Measurements from ENCODE around the gene SPATA25.
"Not testable (repeated sequence)": the region's sequence is repeated elsewhere in the genome, so short reads cannot be mapped to it uniquely, and the experiment has no call there.

SPATA25 gene

DNA sequence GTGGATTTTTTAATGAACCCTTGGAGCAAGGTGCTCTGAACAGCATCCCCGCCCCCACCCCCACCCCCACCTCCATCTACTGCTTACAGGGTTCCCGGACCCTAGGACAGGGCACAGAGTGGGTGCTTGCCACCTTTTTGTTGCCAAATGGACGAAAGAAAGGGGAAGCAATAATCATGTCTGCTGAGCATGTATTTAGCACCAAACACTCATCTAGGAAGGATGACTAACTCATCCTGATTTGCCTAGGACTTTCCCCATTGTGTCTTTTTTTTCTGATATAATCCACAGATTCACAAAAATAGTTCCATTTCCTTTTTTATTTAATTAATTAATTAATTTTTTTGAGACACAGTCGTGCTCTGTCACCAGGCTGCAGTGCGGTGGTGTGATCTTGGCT, 25.7 kb upstream of the SPATA25 start:
- DNase-seq, result no peak

GRCh38 chr20:45912344-45912682, 24.9 kb upstream of the SPATA25 start:
- DNase-seq, result no peak

DNA sequence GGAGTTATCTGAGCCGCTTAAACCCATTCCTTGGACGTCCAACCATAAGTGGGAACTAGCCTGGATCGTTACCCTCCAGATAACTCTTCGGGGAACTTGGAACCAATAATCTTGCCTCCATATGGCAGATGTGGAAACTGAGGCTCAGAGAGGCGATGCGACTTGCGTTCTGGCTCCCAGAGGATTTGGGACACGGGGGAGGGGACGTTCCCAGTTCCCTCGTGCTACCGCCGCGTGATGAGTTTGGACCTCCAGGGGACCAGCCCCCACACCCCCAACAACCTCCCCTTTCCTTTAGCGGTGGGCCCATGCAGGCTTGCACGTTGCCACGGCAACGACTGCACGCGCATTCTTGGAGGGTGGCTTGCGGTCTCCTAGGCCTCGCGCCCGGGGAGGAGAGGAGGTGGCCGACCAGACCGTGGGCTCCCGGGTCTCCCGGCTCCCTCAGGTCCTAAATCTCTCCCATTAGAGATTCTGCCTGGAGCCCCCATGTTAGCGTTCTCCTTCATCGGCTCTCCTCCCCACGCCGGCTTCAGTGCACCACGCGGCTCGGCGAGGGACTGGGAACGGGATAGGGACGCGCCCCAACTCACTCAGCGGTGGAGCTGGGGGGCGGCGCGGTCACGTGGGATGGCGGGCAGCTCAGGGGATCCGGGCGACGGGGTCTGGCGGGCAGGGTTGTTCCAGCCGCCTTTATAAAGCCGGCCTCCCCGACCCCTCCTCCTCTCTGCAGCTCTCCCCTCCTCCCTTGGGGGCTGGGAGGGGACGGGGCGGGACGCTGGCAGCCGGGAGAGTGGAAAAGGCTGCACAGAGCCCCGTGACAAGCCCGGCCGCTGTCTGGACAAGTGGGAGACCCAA, 24.3 kb upstream of the SPATA25 start, which contains the start of gene PLTP:
PLTP (minus strand) TSS at position 670 of the 858 bp plus-strand sequence. CDS start 703 bp downstream, outside the sequence.
- DNase-seq, result peak; percentile 46 to 47

DNA sequence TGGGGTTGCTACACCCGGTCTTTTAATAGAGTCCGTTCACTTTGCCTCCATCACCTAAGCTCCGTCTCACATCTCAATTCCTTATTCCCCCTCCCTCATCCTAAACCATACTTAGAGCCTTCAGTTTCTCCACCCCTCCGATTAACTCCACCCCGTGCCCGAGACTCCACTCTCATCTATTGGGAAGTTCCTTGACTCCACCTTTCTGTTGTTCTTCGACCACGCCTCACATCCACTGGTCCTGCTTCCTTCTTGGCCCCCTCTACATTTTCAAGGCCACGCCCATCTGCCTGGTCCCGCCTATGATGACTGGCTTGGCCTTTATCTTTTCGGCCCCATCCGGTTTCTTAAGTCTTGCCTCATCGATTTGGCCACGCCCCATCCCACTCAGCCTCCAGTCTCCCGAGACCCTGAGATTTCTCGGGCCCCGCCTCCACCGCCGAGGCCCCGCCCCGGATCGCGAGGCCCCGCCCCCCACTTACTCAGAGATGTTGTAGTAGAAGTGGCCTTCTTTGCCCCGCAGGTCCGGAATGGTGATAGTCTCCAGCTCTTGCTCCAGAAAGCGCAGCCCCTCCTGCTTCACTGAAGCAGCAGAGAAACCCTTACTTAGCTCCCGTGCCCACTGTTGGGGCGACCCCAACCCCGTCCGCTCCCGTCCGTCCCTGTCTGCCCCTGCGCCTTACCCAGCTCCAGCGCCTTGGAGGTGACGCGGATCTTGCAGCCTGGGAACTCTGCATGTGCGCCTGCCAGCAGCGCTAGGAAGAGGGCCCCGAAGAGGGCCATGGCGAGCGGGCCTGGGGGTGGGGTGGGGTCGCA, 23.5 kb upstream of the SPATA25 start:
- peak; percentile 93 to 96 for DNase-seq

DNA sequence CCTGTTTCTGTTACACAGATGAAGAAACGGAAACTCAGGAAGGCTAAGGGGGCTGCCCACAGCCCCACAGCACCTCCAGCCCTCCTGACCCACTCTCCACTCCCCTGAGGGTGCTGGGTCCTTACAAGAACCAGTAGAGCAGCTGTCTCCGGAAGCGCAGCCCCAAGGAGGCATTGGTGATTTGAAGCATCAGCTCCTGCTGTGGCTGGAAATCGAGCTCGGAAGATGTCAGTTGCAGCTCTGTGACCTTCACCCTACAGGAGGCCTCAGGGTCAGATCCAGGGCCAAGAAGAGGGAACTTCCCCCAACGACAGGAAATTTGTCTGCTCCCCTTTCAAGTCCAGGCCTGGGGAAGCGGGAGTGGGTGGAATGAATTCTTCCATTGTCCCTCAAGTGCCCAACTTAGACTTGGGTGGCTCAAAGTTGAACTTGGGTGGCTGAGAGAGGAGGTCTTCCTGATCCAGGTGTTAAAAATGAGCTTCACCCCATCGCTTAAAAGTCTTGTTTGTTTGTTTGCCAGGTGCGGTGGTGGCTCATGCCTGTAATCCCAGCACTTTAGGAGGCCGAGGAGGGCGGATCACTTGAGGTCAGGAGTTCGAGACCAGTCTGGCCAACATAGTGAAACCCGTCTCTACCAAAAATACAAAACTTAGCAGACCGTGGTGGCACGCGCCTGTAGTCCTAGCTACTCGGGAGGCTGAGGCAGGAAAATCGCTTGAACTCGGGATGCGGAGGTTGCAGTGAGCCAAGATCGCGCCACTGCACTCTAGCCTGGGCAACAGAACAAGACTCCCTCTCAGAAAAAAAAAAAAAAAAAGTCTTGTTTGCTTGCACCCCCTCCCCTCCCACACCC, 22.6 kb upstream of the SPATA25 start:
- DNase-seq, result no peak

GRCh38 chr20:45909336-45909808, 21.9 kb upstream of the SPATA25 start:
- no peak for DNase-seq

DNA sequence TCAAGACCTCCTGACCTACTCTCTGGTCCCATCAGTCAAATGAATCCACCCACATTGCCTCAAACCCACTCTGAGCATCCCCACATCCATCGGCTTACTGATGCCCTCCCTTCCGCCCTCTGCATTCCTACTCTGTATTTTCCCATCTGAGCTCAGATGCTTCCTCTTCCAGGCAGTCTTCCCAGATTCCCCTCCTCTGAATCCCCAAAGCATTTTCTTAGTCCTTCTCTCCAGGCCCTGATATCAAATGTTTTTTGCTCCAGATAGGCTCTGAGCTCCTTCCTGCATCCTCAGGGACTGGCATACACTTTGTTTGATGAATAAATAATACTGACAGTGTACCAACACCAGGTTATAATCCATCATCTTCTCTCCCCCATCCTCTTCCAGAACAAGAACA, 20.7 kb upstream of the SPATA25 start:
- DNase-seq, result no peak

DNA sequence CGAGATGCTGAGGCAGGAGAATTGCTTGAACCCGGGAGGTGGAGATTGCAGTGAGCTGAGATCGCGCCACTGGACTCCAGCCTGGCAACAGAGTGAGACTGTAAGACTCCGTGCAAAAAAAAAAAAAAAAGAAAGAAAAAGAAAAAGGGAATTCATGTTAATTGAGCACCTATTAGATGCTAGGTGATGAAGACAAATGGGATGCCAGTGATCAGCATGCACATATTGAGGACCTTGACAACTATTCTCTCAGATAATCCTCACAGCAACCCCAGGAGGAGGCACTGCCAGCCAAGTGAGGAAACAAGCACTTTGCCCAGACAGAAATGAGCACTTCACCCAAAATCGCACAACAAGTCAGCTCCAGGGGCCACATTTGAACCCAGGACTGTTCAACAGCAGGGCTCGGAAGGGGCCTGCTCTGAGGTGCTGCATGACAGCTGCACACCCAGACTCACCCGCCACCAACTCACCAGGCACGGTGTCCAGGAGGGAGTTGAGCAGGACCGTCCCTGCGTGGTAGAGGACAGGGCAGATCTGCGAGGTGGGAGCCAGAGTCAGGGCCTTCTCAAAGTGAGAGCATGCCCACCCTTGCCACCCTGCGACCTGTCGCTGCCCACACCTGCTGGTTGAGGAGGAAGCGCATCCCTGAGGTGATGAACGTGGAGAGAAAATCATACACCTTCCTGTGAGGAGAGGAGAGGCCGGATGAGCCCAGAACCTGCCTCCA, 20.0 kb upstream of the SPATA25 start:
- DNase-seq, result no peak

- no peak for DNase-seq
Measured at GRCh38 chr20:45905505-45906079, 18.2 kb upstream of the SPATA25 start.

GRCh38 chr20:45904583-45905504, 17.4 kb upstream of the SPATA25 start:
- no peak for DNase-seq

DNA sequence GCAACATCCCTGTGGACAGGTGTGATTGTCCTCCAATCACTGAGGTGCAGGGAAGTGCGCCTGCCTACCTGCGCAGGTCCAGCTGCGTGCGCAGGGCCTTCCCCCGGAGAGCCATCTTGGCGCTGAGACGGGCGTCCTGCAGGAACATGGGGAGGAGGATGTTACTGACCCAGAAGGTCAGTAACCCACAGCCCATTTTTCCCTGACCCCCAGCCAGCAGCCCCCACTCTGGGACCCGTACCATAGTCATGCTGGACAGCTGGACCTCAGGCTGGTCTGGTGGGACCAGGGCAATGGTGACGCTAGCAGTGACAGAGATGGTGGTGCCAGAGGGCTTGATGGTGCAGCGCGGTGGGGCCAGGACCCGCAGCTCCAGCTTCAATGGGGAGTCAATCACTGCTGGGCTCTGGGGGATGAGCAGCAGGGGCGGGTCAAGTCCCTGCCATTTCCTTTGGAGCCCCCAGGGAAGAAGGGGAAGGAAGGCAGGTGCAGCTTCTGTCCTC, 14.8 kb upstream of the SPATA25 start:
- DNase-seq, result no peak

- not testable (repeated sequence) for DNase-seq
Measured at GRCh38 chr20:45901332-45901731, 13.9 kb upstream of the SPATA25 start.

DNA sequence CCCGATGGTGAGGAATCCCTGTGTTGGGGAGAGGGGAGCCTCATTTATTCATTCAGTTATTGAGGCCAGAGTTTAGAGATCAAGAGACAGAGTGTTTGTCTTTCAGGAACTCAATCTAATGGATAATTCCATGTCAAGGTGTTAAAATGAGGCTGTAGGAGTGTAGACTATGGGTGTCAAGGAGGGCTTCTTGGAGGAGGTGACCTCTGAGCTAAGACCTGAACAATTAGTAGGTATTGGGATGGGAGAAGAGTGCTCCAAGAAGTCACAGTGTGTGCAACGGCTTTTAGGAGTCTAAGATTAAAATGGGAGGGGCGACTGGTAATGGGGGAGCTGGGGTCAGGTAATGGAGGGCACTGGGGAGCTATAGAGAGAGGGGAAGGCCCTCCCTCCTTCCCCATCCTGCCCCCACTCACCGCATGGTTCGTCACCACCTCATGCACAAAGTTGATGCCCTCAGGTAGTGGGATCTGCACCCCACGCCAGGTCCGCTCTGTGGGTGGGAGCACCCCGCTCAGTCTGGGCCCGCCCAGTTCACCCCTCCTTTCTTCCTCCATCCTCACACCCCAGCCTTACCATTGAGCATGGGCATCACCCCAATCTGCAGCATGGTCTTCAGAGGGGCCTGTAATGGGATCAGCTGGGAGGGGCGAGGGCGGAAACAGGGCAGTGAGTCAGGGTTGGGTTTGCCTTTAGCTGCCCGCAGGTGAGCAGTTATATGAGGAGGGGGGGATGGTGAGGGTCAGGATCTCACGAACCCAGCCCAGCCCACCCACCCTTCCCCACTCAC, 11.8 kb upstream of the SPATA25 start:
- no peak for DNase-seq

- no peak for DNase-seq
Measured at GRCh38 chr20:45898285-45898684, 10.9 kb upstream of the SPATA25 start.

- no peak for DNase-seq
Measured at GRCh38 chr20:45897692-45898091, 10.3 kb upstream of the SPATA25 start.

DNA sequence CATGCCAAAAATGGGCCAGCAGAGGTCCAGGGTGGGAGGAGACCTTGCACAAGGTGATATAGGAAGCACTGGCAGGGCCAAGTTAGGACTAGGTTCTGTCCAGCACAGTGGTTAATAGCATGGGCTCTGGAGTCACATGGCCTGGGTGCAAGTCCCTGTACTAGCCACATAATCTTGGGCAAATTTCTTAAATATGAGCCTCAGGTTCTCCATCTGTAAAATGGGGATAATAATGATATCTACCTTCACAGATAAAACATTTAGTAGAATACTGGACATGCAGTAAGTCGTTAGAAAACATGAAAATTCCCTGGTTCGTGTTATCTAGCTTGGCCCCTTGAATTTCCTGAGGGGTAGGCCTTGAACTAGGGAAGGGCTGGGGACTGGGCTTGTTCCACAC, 9.9 kb upstream of the SPATA25 start:
- DNase-seq, result no peak

DNA sequence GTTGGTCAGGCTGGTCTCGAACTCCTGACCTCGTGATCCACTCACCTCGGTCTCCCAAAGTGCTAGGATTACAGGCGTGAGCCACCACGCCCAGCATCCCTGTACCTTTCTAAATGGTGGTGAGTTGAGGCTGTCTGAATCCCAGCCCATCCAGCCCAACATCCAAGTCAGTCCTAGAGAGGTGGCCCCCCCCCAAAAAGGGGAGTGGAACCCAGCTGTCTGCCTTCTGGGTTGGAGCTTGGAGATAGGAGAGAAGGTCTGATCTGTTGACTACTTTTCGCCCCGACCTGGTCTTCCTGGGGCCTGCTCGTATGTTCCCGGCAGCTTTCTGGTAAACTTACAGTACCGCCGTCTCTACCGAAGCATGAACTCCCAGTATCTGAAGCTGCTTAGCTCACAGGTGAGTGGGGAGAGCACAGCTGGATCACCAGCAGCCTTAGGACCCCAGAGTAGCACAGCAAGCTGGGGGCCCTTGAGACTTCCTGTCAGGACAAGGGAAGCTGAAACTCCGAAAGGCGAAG, 9.3 kb upstream of the SPATA25 start:
- DNase-seq, result no peak

DNA sequence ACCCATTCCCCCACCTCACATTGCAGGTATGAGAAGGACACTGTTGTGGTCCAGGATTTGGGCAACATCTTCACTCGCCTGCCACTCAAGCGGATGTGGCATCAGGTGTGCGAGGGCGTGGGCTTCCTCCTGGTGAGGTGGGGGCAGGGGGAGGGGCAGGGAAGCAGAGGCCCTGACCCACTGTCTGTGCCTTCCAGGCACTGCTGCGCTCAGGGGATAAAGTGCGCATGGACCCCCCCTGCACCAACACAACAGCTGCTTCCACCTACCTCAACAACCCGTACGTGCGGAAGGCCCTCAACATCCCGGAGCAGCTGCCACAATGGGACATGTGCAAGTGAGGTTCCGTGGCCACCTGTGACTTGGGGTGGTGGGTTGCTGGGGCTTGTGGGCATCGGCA, 7.4 kb upstream of the SPATA25 start:
- no peak for DNase-seq

DNA sequence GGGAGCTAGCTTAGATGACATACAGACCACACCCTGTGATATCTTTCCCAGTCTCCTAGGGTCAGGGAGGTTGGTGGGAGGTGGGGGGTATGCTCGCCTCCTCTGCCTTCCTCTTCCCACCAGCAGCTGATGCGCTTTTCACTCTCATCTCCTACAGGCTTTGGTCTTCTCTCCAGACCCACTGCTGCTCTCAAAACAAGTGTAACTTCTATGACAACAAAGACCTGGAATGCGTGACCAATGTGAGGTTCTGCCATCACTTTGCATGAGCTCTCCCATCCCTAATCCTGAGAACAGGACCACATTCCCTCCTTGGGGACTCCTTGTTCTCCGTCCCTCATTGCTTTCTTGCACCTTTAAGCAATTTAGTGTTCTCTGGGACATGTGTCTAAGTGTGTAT, 6.4 kb upstream of the SPATA25 start:
- no peak for DNase-seq

Data from CD4-positive, alpha-beta T cell treated with Interleukin-4 for 1 hour (primary cell).